GM23338 (cell line): ENCODE measurements around the gene TYK2. TPM values are rescaled to one million over a fixed set of nuclear protein-coding genes. Genes with fewer than 3 reads are reported as not detected.
"Not testable (repeated sequence)": the region's sequence is repeated elsewhere in the genome, so short reads cannot be mapped to it uniquely, and the experiment has no call there.

Source experiments
- ATAC-seq: fragments of 200-7000 bp; cut with Tn5 transposase; 3 replicates; pipeline ENCODE4 v1.9.1; 2020
- DNase-seq: peaks from one replicate; pipeline ENCODE4 v3.0.0-alpha.2; 2015; ENCODE audit warnings: low spot score
- H2AFZ ChIP-seq: fragments of 200-600 bp; sonication (generic); 2 replicates; pipeline ENCODE4 v1.8.0; 2016; ENCODE audit warnings: antibody characterized with exemption, mild to moderate bottlenecking, moderate library complexity
- H3F3A ChIP-seq: fragments of 200-600 bp; sonication (generic); replicated peaks from 2 replicates; pipeline ENCODE4 v1.8.0; 2017; ENCODE audit warnings: antibody characterized with exemption, mixed run types, low read depth
- H3K27ac ChIP-seq: fragments of 200-600 bp; sonication (generic); 2 replicates; pipeline ENCODE4 v1.6.1; 2016; ENCODE audit warnings: low read depth
- H3K27me3 ChIP-seq: fragments of 200-600 bp; sonication (generic); 2 replicates; pipeline ENCODE4 v1.8.0; 2016; ENCODE audit warnings: mild to moderate bottlenecking, mixed run types, moderate library complexity; ENCODE audit not compliant: insufficient read depth
- H3K36me3 ChIP-seq: fragments of 200-600 bp; sonication (generic); 2 replicates; pipeline ENCODE4 v1.8.0; 2016; ENCODE audit warnings: mild to moderate bottlenecking; ENCODE audit not compliant: insufficient read depth
- H3K4me1 ChIP-seq: fragments of 200-600 bp; sonication (generic); 2 replicates; pipeline ENCODE4 v1.8.0; 2016; ENCODE audit warnings: mild to moderate bottlenecking, moderate library complexity; ENCODE audit not compliant: insufficient read depth
- H3K4me2 ChIP-seq: fragments of 200-600 bp; sonication (generic); 2 replicates; pipeline ENCODE4 v1.7.1; 2017; ENCODE audit warnings: mixed run types
- H3K4me3 ChIP-seq: fragments of 200-600 bp; sonication (generic); 2 replicates; pipeline ENCODE4 v1.6.1; 2016; ENCODE audit warnings: mixed run types
- H3K79me2 ChIP-seq: fragments of 200-600 bp; sonication (generic); replicated peaks from 2 replicates; pipeline ENCODE4 v1.8.0; 2017; ENCODE audit warnings: mild to moderate bottlenecking; ENCODE audit not compliant: insufficient read depth
- H3K9me2 ChIP-seq: fragments of 200-600 bp; sonication (generic); 2 replicates; pipeline ENCODE4 v1.8.0; 2017; ENCODE audit not compliant: insufficient read depth
- H4K20me1 ChIP-seq: fragments of 200-600 bp; sonication (generic); replicated peaks from 2 replicates; pipeline ENCODE4 v1.8.0; 2017; ENCODE audit warnings: mild to moderate bottlenecking; ENCODE audit not compliant: insufficient read depth
- H3K27ac Mint-ChIP-seq: 2 replicates; pipeline ENCODE4 v1.8.0; 2020; ENCODE audit warnings: inconsistent platforms, mild to moderate bottlenecking, moderate library complexity, mixed read lengths
- H3K27me3 Mint-ChIP-seq: 3 replicates; pipeline ENCODE4 v1.8.0; 2022; ENCODE audit warnings: low read depth, mild to moderate bottlenecking, moderate library complexity, mixed read lengths, inconsistent platforms; ENCODE audit not compliant: insufficient read depth, poor library complexity
- H3K36me3 Mint-ChIP-seq: 3 replicates; pipeline ENCODE4 v1.8.0; 2021; ENCODE audit warnings: low read depth, mild to moderate bottlenecking, inconsistent platforms, moderate library complexity, mixed read lengths
- H3K4me1 Mint-ChIP-seq: 3 replicates; pipeline ENCODE4 v1.8.0; 2020; ENCODE audit warnings: mild to moderate bottlenecking, inconsistent platforms, mixed read lengths
- H3K4me3 Mint-ChIP-seq: 3 replicates; pipeline ENCODE4 v1.8.0; 2021; ENCODE audit warnings: moderate library complexity, mild to moderate bottlenecking, inconsistent platforms, mixed read lengths
- H3K9me3 Mint-ChIP-seq: 3 replicates; pipeline ENCODE4 v1.8.0; 2020; ENCODE audit warnings: moderate library complexity, mild to moderate bottlenecking, inconsistent platforms, mixed read lengths
- CREB1 ChIP-seq: fragments of 250-450 bp; sonication (Bioruptor Pico); IDR thresholded peaks from 2 replicates; pipeline ENCODE4 v1.5.0; 2020; ENCODE audit warnings: low read depth, mild to moderate bottlenecking, moderate library complexity
- EZH2phosphoT487 ChIP-seq: fragments of 200-600 bp; sonication (generic); IDR thresholded peaks from one replicate; pipeline ENCODE4 v1.8.1; 2018; ENCODE audit warnings: antibody characterized with exemption; ENCODE audit not compliant: unreplicated experiment
- NANOG ChIP-seq: IDR thresholded peaks from 2 replicates; pipeline ENCODE4 v1.6.1; 2016; ENCODE audit warnings: antibody characterized with exemption, borderline replicate concordance
- POLR2AphosphoS5 ChIP-seq: IDR thresholded peaks from 2 replicates; pipeline ENCODE4 v1.6.1; 2016; ENCODE audit warnings: antibody characterized with exemption, low read depth
- STAT1 ChIP-seq: IDR thresholded peaks from one replicate; pipeline ENCODE4 v1.6.1; 2016; ENCODE audit warnings: antibody characterized with exemption; ENCODE audit not compliant: unreplicated experiment
- ZNF331 ChIP-seq: fragments of 250-450 bp; sonication (Bioruptor Pico); IDR thresholded peaks from 2 replicates; pipeline ENCODE4 v1.5.0; 2020; ENCODE audit warnings: low read depth, mild to moderate bottlenecking, moderate library complexity
- polyA plus RNA-seq: library from polyadenylated mRNA; unstranded; fragments of >200 nt; fragmentation: Nextera tagmentation; extraction: Ambion mirVana; gene quantifications from 2 replicates; pipeline ENCODE4 v1.2.1, GENCODE V29; 2016
- total RNA-seq: library from RNA; depleted of rRNA; stranded (reverse); fragments of >200 nt; shearing (Covaris generic); gene quantifications from 2 replicates; pipeline ENCODE4 v1.2.3, GENCODE V29; 2014
- TF ChIP-seq, protein P1 (sequence below): fragments of 250-450 bp; sonication (Bioruptor Pico); IDR thresholded peaks from 2 replicates; pipeline ENCODE4 v1.5.0; 2020; ENCODE audit warnings: mild to moderate bottlenecking, moderate library complexity
- TF ChIP-seq, protein P2 (sequence below): IDR thresholded peaks from 2 replicates; pipeline ENCODE4 v1.6.1; 2016; ENCODE audit warnings: antibody characterized with exemption
- TF ChIP-seq, protein P3 (sequence below): IDR thresholded peaks from one replicate; pipeline ENCODE4 v1.6.1; 2018; ENCODE audit warnings: antibody characterized with exemption; ENCODE audit not compliant: unreplicated experiment

The TYK2 gene
- total and polyA plus RNA-seq, 2 experiments from 2014 or later, result 29.1 to 30.7 TPM

DNA sequence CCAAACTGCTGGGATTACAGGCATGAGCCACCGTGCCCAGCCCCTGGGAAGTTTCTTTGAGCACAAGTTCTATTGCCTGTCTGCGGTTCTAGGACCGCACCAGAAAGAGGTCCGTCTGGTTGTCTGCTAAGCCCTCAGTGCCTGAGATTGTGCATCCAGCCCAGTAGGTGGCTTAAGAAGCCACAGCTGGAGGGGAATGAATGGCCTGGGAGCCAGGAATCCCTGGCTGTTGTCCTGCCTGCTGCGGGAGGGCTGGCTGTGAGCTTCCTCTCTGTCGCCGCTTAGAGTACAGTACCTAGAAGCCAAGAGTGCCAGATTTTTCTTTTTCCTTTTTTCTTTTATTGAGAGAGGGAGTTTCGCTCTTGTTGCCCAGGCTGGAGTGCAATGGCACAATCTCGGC, 4.2 kb upstream of the TYK2 start:
- Histone ChIP-seq H3K27ac (no peak overlapping the region), H3K4me2 (no peak overlapping the region), H3K36me3 (no peaks in the 10 kb centered on the region), H3K79me2 (0 out of 2 replicates have a peak, but pooled peaks cover 2% of the 10 kb centered on the region), H3K4me1 (peaks cover 5% of the 10 kb centered on the region), H3F3A (peaks cover 8% of the 10 kb centered on the region; the same call in 1 of the 2 replicates), H3K27me3 (no peaks in the 10 kb centered on the region), H2AFZ (no peak overlapping the region), H3K9me2 (no peaks in the 10 kb centered on the region), H3K4me3 (no peak overlapping the region), H4K20me1 (no peaks in the 10 kb centered on the region)
- Mint-ChIP-seq H3K36me3 (no peaks in the 10 kb centered on the region), H3K9me3 (no peaks in the 10 kb centered on the region), H3K27ac (no peak overlapping the region), H3K4me1 (peaks cover 6% of the 10 kb centered on the region; the same call in 2 of the 3 replicates), H3K4me3 (no peak overlapping the region), H3K27me3 (peaks cover 10% of the 10 kb centered on the region)
- DNase-seq, result peak; percentile 52
- no peak for ATAC-seq
- no peak for TF ChIP-seq EZH2phosphoT487
- no peak for TF ChIP-seq POLR2AphosphoS5
- TF ChIP-seq, protein P1, sequence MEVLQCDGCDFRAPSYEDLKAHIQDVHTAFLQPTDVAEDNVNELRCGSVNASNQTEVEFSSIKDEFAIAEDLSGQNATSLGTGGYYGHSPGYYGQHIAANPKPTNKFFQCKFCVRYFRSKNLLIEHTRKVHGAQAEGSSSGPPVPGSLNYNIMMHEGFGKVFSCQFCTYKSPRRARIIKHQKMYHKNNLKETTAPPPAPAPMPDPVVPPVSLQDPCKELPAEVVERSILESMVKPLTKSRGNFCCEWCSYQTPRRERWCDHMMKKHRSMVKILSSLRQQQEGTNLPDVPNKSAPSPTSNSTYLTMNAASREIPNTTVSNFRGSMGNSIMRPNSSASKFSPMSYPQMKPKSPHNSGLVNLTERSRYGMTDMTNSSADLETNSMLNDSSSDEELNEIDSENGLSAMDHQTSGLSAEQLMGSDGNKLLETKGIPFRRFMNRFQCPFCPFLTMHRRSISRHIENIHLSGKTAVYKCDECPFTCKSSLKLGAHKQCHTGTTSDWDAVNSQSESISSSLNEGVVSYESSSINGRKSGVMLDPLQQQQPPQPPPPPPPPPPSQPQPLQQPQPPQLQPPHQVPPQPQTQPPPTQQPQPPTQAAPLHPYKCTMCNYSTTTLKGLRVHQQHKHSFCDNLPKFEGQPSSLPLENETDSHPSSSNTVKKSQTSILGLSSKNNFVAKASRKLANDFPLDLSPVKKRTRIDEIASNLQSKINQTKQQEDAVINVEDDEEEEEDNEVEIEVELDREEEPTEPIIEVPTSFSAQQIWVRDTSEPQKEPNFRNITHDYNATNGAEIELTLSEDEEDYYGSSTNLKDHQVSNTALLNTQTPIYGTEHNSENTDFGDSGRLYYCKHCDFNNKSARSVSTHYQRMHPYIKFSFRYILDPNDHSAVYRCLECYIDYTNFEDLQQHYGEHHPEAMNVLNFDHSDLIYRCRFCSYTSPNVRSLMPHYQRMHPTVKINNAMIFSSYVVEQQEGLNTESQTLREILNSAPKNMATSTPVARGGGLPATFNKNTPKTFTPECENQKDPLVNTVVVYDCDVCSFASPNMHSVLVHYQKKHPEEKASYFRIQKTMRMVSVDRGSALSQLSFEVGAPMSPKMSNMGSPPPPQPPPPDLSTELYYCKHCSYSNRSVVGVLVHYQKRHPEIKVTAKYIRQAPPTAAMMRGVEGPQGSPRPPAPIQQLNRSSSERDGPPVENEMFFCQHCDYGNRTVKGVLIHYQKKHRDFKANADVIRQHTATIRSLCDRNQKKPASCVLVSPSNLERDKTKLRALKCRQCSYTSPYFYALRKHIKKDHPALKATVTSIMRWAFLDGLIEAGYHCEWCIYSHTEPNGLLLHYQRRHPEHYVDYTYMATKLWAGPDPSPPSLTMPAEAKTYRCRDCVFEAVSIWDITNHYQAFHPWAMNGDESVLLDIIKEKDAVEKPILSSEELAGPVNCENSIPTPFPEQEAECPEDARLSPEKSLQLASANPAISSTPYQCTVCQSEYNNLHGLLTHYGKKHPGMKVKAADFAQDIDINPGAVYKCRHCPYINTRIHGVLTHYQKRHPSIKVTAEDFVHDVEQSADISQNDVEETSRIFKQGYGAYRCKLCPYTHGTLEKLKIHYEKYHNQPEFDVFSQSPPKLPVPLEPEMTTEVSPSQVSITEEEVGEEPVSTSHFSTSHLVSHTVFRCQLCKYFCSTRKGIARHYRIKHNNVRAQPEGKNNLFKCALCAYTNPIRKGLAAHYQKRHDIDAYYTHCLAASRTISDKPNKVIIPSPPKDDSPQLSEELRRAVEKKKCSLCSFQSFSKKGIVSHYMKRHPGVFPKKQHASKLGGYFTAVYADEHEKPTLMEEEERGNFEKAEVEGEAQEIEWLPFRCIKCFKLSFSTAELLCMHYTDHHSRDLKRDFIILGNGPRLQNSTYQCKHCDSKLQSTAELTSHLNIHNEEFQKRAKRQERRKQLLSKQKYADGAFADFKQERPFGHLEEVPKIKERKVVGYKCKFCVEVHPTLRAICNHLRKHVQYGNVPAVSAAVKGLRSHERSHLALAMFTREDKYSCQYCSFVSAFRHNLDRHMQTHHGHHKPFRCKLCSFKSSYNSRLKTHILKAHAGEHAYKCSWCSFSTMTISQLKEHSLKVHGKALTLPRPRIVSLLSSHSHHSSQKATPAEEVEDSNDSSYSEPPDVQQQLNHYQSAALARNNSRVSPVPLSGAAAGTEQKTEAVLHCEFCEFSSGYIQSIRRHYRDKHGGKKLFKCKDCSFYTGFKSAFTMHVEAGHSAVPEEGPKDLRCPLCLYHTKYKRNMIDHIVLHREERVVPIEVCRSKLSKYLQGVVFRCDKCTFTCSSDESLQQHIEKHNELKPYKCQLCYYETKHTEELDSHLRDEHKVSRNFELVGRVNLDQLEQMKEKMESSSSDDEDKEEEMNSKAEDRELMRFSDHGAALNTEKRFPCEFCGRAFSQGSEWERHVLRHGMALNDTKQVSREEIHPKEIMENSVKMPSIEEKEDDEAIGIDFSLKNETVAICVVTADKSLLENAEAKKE (CRISPR knock-in tag), result no peak
- TF ChIP-seq CREB1 (CRISPR knock-in tag), result no peak
- no peak for TF ChIP-seq ZNF331 (CRISPR knock-in tag)
- no peak for TF ChIP-seq NANOG
- TF ChIP-seq, protein P2, sequence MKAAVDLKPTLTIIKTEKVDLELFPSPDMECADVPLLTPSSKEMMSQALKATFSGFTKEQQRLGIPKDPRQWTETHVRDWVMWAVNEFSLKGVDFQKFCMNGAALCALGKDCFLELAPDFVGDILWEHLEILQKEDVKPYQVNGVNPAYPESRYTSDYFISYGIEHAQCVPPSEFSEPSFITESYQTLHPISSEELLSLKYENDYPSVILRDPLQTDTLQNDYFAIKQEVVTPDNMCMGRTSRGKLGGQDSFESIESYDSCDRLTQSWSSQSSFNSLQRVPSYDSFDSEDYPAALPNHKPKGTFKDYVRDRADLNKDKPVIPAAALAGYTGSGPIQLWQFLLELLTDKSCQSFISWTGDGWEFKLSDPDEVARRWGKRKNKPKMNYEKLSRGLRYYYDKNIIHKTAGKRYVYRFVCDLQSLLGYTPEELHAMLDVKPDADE, result no peak
- TF ChIP-seq STAT1, result no peak
- TF ChIP-seq, protein P3, sequence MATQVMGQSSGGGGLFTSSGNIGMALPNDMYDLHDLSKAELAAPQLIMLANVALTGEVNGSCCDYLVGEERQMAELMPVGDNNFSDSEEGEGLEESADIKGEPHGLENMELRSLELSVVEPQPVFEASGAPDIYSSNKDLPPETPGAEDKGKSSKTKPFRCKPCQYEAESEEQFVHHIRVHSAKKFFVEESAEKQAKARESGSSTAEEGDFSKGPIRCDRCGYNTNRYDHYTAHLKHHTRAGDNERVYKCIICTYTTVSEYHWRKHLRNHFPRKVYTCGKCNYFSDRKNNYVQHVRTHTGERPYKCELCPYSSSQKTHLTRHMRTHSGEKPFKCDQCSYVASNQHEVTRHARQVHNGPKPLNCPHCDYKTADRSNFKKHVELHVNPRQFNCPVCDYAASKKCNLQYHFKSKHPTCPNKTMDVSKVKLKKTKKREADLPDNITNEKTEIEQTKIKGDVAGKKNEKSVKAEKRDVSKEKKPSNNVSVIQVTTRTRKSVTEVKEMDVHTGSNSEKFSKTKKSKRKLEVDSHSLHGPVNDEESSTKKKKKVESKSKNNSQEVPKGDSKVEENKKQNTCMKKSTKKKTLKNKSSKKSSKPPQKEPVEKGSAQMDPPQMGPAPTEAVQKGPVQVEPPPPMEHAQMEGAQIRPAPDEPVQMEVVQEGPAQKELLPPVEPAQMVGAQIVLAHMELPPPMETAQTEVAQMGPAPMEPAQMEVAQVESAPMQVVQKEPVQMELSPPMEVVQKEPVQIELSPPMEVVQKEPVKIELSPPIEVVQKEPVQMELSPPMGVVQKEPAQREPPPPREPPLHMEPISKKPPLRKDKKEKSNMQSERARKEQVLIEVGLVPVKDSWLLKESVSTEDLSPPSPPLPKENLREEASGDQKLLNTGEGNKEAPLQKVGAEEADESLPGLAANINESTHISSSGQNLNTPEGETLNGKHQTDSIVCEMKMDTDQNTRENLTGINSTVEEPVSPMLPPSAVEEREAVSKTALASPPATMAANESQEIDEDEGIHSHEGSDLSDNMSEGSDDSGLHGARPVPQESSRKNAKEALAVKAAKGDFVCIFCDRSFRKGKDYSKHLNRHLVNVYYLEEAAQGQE, result no peak

- not testable (repeated sequence) for ATAC-seq
Measured at GRCh38 chr19:10383223-10383499, 2.8 kb upstream of the TYK2 start.

More at GRCh38 chr19:10383223-10383499, 2.8 kb upstream of the TYK2 start:
- H3K27me3 ChIP-seq, H3K4me3 Mint-ChIP-seq, H4K20me1 ChIP-seq, H3K4me1 Mint-ChIP-seq, H3K27ac Mint-ChIP-seq, H3K4me2 ChIP-seq, H3K79me2 ChIP-seq, DNase-seq, H3K4me1 ChIP-seq, H3K9me2 ChIP-seq, H2AFZ ChIP-seq, H3K36me3 Mint-ChIP-seq, H3K4me3 ChIP-seq, H3K27ac ChIP-seq, H3K36me3 ChIP-seq, H3K27me3 Mint-ChIP-seq, H3K9me3 Mint-ChIP-seq, H3F3A ChIP-seq: not testable (repeated sequence)
